Smooth muscle cell (in vitro differentiated cells): ENCODE results near the gene COLEC12. TPM values are rescaled to one million over a fixed set of nuclear protein-coding genes. Genes with fewer than 3 reads are reported as not detected.

Source experiments
- DNase-seq: peaks from one replicate; lab custom pipeline; 2025; ENCODE audit not compliant: unreplicated experiment; lab: John Stamatoyannopoulos, UW
- H2AFZ ChIP-seq: fragments of 200-600 bp; sonication (generic); 2 replicates; pipeline ENCODE4 v1.6.0; 2016; ENCODE audit warnings: antibody characterized with exemption, low read depth, mild to moderate bottlenecking
- H3F3A ChIP-seq: fragments of 200-600 bp; sonication (generic); 2 replicates; pipeline ENCODE4 v1.6.0; 2017; ENCODE audit warnings: antibody characterized with exemption, low read depth
- H3K27ac ChIP-seq: fragments of 200-600 bp; sonication (generic); 2 replicates; pipeline ENCODE4 v1.5.1; 2016; ENCODE audit warnings: low read depth, mild to moderate bottlenecking
- H3K27me3 ChIP-seq: fragments of 200-600 bp; sonication (generic); 2 replicates; pipeline ENCODE4 v1.6.1; 2016; ENCODE audit warnings: low read depth, mild to moderate bottlenecking
- H3K36me3 ChIP-seq: fragments of 200-600 bp; sonication (generic); 2 replicates; pipeline ENCODE4 v1.5.1; 2016; ENCODE audit warnings: low read depth
- H3K4me1 ChIP-seq: fragments of 200-600 bp; sonication (generic); 2 replicates; pipeline ENCODE4 v1.5.1; 2016; ENCODE audit warnings: low read depth
- H3K4me2 ChIP-seq: fragments of 200-600 bp; sonication (generic); 2 replicates; pipeline ENCODE4 v1.6.0; 2016; ENCODE audit warnings: mild to moderate bottlenecking
- H3K4me3 ChIP-seq: fragments of 200-600 bp; sonication (generic); 2 replicates; pipeline ENCODE4 v1.5.1; 2016; ENCODE audit warnings: mild to moderate bottlenecking
- H3K79me2 ChIP-seq: fragments of 200-600 bp; sonication (generic); 2 replicates; pipeline ENCODE4 v1.6.0; 2016; ENCODE audit warnings: low read depth, mild to moderate bottlenecking
- H3K9ac ChIP-seq: fragments of 200-600 bp; sonication (generic); 2 replicates; pipeline ENCODE4 v1.6.0; 2016; ENCODE audit warnings: low read depth
- H3K9me3 ChIP-seq: fragments of 200-600 bp; sonication (generic); replicated peaks from 2 replicates; pipeline ENCODE4 v1.5.1; 2016; ENCODE audit warnings: low read depth
- H4K20me1 ChIP-seq: fragments of 200-600 bp; sonication (generic); 2 replicates; pipeline ENCODE4 v1.6.0; 2016; ENCODE audit warnings: low read depth
- WGBS: methylation state at CpG from one replicate; pipeline ENCODE4 v1.1.7; 2016; ENCODE audit warnings: low lambda C conversion rate; 5-methylcytosine and 5-hydroxymethylcytosine counted together
- polyA plus RNA-seq: library from polyadenylated mRNA; unstranded; fragments of >200 nt; fragmentation: Nextera tagmentation; extraction: Ambion mirVana; gene quantifications from 2 replicates; pipeline ENCODE4 v1.2.1, GENCODE V29; 2016
- total RNA-seq: library from RNA; depleted of rRNA; stranded (reverse); fragments of >200 nt; gene quantifications from 2 replicates; pipeline ENCODE4 v1.2.3, GENCODE V29; 2014
- TF ChIP-seq, protein P1 (sequence below): fragments of 200-600 bp; sonication (generic); IDR thresholded peaks from 2 replicates; pipeline ENCODE4 v1.5.1; 2017; ENCODE audit warnings: borderline replicate concordance, mild to moderate bottlenecking, antibody characterized with exemption; ENCODE audit not compliant: insufficient read depth, poor library complexity, severe bottlenecking

Gene COLEC12
- total and polyA plus RNA-seq, 2 experiments from 2014 or later = 10.8 to 13.7 TPM

DNA sequence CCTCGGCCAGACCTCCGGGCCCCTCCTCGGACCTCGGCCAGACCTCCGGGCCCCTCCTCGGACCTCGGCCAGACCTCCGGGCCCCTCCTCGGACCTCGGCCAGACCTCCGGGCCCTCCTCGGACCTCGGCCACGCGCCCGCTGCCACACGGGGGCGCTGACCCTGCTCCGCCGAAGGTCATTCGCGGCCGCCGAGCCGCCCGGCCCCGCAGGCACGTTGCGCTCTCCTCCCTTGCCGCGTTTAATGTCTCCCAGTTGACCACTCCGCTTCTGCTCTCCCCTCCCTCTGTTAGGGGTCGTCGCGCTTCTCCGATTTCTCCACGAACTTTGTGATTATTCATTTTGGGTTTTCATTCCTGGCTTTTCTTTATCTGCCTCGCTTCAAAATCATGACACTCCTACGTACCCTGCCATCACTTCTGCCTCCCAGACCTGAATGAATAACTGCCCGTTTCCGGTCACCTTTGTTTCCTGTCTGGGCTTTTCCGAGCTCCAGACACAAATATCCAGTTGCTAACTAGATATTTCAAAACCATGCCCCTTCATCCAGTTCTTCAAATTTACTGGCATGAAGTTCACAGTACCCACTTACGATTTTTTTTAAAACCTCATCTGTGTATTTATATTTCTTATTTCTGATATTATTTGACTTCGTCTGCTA is 14.8 kb upstream of the COLEC12 start:
- Histone ChIP-seq H3K4me3 (no peak overlapping the region), H3K27ac (peak overlapping the region; percentile 37), H3K9me3 (no peaks in the 10 kb centered on the region), H3K27me3 (no peaks in the 10 kb centered on the region), H4K20me1 (no peaks in the 10 kb centered on the region), H3K9ac (no peak overlapping the region), H2AFZ (no peak overlapping the region), H3K79me2 (no peaks in the 10 kb centered on the region), H3K4me1 (peaks cover 24% of the 10 kb centered on the region), H3F3A (peaks cover 13% of the 10 kb centered on the region), H3K4me2 (peak overlapping the region; percentile 62), H3K36me3 (no peaks in the 10 kb centered on the region)
- TF ChIP-seq, protein P1, sequence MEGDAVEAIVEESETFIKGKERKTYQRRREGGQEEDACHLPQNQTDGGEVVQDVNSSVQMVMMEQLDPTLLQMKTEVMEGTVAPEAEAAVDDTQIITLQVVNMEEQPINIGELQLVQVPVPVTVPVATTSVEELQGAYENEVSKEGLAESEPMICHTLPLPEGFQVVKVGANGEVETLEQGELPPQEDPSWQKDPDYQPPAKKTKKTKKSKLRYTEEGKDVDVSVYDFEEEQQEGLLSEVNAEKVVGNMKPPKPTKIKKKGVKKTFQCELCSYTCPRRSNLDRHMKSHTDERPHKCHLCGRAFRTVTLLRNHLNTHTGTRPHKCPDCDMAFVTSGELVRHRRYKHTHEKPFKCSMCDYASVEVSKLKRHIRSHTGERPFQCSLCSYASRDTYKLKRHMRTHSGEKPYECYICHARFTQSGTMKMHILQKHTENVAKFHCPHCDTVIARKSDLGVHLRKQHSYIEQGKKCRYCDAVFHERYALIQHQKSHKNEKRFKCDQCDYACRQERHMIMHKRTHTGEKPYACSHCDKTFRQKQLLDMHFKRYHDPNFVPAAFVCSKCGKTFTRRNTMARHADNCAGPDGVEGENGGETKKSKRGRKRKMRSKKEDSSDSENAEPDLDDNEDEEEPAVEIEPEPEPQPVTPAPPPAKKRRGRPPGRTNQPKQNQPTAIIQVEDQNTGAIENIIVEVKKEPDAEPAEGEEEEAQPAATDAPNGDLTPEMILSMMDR = no peak
- DNase-seq = no peak
- WGBS = 89% methylated on average over 44 of the region's 44 CpGs

DNA sequence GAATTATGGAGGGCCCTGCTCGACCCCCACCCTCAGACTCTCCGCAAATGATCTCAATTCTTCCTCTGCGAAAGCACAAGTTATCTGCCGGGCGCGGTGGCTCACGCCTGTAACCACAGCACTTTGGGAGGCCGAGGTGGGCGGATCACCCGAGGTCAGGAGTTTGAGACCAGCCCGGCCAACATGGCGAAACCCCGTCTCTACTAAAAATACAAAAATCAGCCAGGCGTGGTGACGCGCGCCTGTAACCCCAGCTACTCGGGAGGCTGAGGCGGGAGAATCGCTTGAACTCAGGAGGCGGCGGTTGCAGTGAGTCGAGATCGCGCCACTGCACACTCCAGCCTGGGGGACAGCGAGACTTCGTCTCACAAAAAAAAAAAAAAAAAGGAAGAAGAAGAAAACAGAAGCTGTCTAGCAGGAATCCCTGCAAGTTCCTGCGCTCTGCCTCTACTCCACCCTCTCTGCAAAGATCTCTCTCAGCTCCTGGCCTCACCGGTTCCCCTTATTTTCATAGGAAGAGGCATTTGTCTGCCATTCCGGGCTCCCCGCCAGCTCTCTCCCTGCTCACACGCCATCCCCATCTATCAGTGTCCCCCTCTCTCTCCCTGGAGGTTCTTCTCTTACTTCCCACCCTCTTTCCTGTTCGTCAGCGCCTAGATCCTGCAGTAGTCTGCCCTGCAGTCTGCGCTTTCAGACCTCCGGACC is 13.5 kb upstream of the COLEC12 start:
- H3K27me3 ChIP-seq = no peaks in the 10 kb centered on the region
- peaks cover 9% of the 10 kb centered on the region for H3F3A ChIP-seq
- no peak for DNase-seq
- H4K20me1 ChIP-seq = no peaks in the 10 kb centered on the region
- no peak overlapping the region for H2AFZ ChIP-seq
- H3K36me3 ChIP-seq = no peaks in the 10 kb centered on the region
- H3K9me3 ChIP-seq = no peaks in the 10 kb centered on the region
- TF ChIP-seq, protein P1 = no peak
- H3K4me2 ChIP-seq = no peak overlapping the region
- H3K4me3 ChIP-seq = no peak overlapping the region
- H3K9ac ChIP-seq = no peak overlapping the region
- 96% methylated on average over 35 of the region's 36 CpGs for whole genome bisulfite sequencing
- no peak overlapping the region for H3K27ac ChIP-seq
- peaks cover 20% of the 10 kb centered on the region for H3K4me1 ChIP-seq
- H3K79me2 ChIP-seq = no peaks in the 10 kb centered on the region

DNA sequence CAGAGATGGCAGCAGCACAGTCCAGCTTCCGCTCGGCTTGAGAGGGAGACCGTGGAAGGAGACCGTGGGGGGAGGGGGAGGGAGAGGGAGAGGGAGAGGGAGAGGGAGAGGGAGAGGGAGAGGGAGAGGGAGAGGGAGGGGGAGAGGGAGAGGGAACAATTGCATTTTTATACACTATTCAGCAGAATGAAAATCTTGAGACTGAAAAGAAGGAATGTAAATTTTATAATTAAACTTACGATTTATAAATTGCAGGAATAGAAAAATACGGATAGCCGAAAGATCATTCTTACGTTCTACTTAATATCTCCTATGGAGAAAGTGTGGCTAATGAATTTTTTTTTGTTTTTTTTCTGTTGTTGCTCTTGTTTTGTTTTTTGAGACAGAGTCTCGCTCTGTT is 12.5 kb upstream of the COLEC12 start:
- Histone ChIP-seq H3K4me1 (peaks cover 17% of the 10 kb centered on the region), H3K9me3 (no peaks in the 10 kb centered on the region), H3K4me2 (no peak overlapping the region), H2AFZ (no peak overlapping the region), H4K20me1 (no peaks in the 10 kb centered on the region), H3F3A (peaks cover 4% of the 10 kb centered on the region), H3K36me3 (no peaks in the 10 kb centered on the region), H3K27ac (no peak overlapping the region), H3K79me2 (no peaks in the 10 kb centered on the region), H3K27me3 (no peaks in the 10 kb centered on the region), H3K4me3 (no peak overlapping the region), H3K9ac (no peak overlapping the region)
- DNase-seq = no peak
- 97% methylated on average over 5 of the region's 9 CpGs for WGBS
- TF ChIP-seq, protein P1 = no peak
